GDM1 (cell line): ENCODE results near the gene SMNDC1.
"Not testable (repeated sequence)": the region's sequence is repeated elsewhere in the genome, so short reads cannot be mapped to it uniquely, and the experiment has no call there.

Experiments used
- DNase-seq: peaks from one replicate; lab custom pipeline; 2025; lab: John Stamatoyannopoulos, UW

SMNDC1 gene

DNA sequence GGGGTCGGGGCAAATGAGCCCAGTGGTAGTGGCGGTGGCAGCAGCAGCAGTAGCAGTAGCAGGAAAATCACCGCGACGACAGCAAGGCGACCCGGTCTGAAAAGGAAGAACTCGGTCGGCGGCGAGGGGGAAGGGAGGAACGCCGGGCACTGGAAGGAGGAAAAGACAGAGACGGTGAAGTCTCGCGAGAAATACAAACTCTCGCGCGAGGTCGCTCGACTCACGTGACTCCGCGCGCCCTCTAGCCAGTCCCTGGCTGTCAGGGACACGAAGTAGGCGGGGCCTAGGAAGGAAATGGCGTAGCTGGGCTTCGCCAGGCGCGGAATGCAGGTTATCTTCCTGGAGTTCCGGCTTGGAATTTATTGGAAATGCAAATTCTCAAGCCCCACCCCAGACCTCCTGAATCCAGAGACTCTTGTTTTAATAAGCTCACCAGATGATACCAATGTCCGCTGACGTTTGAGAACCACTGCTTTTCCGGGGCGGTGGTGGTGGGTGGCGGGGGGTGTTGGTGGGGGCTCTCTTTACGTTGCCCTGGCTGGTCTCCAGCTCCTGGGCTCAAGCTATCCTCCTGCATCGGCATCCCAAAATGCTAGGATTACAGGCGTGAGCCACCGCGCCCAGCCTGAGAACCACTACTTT is at the start of gene SMNDC1:
Gene SMNDC1 (minus strand): TSS at position 141 of the 642 bp plus-strand sequence. CDS start 1,333 bp downstream, outside the sequence.
- DNase-seq, result peak; percentile 95

DNA sequence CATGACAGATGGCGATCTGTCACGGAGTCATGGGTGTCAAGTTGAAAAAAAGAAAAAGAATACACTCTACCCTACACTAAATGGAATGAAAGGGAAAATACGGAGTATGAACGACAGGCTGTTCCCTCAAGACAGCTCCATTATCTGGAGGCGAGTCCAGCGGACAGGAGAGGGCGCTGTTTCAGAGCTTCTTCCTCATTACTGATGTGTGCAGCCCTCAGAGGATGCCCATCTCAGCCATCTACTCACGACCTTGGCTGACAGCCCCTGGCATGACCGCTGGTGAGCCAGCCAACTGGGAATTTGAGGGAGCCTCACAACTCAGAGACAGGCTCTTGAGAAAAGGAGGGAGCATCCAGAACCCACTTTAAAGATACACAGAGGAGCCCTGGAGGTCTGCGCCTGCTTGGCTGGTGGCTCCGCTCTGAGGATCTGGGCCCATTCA is 49.6 kb upstream of the SMNDC1 start:
- peak; percentile 68 for DNase-seq

DNA sequence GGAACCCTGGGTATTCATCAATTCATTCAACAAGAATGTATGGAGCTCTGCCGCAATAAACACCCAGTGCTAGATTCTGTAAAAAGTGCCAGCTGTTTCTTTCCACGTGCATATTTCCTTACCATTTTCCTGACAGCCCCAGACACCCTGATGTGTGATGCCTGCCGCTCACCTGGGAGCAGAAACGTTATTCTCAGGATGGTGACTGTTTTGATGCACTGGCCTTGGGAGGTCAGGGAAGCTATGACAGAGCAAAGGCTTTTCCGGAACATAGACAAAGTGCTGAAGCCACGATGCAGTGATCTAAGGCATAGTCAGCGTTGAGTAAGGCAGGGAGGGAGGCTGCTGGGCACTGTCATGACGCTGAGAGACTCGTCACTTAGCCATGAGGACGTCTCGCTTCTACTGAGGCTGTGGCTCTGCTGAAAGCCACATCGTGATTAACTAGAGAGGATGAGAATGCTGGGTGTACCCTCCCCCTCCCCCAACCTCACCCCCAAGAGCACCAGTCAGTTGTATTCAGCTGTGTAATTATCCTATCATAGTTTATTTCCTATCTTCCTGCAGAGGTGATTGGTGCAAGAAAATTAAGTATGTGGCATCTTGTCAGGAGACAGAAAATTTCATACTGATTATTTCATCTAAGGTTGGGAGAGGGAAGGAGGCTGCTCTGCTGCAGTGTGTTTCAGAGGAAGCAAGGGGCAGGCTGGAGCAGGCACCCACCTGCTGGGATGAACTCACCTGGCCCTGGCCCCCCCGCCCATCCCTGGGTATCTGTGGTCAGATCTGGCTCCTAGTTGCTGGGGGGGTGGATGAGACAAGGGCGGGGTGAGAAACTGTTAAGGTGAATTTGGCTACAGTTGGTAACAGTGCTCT is 48.8 kb upstream of the SMNDC1 start:
- DNase-seq, result no peak

DNA sequence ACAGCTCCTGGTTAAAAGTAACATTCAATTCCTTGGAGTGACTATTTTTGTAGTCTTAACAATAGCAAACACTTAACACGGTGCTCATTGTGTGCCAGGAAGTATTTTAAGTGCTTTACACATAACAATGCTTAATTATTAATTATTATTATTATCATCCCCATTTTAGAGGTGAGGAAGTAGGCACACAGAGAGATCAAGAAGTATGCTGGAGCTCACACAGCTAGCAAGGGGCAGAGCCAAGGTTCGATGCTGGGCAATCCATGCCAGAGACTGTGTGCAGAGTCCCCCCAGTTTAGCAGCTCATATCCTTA is 48.2 kb upstream of the SMNDC1 start:
- no peak for DNase-seq

DNA sequence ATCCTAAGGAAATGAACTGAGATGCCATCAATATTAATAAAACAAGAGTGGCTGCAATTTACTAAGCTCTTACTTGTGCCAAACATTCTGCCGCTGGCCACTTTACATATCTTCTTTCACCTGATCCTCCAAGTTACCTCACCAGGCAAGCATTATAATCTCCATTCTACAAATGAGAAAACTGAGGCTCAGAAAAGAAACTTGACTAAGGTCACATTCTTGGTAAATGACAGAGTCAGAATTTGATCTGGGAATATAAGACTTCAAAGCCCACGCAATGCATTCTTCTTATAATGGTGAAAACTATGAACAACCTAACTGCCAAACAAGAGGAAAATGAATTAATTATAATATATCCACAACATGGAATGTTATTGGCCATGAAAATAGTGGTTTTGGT is 46.1 kb upstream of the SMNDC1 start:
- no peak for DNase-seq

DNA sequence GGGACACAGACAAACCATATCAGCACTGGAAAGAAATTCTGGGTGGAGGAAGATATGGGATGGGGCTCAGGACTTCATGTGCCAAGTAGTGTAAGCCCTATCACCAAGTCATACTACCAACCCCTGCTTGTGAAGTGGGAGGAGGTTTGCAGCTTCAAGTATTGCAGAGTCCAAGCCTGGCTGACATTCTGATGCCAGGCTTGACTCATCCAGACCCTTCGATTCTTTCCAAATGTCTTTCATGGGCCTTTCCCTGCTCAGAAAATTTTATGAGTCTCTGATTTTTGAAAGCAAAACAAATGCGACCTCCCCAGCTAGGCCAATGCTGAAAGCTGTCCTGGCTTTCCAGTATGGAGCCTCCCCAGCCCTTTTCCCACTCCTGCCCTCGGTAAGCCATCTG is 45.1 kb upstream of the SMNDC1 start:
- DNase-seq, result no peak

DNA sequence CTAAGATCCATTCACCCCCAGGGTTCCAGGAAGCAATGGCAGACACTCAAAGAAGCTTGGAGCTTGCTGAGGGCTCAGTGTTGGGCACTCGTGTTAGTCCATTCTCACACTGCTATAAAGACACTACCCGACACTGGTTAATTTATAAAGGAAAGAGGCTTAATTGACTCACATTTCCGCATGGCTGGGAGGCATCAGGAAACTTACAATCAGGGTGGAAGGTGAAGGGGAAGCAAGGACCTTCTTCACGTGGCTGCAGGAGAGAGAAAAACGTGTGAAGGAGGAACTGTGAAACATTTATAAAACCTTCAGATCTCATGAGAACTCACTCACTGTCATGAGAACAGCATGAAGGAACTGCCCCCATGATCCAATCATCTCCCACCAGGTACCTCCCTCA is 44.7 kb upstream of the SMNDC1 start:
- DNase-seq, result no peak

DNA sequence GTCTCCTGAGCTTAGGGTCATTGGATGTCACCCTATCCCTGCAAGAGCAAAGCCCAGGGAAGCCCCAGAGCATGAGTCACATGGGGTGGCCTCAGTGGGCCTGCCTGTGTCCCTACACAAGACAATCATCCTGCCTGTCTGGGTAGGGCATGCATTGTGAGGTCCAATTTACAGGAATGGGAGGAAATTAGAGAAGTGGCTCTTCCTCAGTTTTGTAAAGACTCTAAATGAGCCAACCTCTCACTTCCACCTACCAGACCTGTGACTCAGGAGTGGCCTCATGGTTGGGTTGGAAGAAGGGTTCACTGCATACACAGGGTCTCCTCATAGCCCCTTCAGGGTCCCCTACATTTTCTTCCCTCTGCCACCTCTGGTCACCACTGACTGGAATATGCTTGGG is 43.6 kb upstream of the SMNDC1 start:
- DNase-seq, result no peak

DNA sequence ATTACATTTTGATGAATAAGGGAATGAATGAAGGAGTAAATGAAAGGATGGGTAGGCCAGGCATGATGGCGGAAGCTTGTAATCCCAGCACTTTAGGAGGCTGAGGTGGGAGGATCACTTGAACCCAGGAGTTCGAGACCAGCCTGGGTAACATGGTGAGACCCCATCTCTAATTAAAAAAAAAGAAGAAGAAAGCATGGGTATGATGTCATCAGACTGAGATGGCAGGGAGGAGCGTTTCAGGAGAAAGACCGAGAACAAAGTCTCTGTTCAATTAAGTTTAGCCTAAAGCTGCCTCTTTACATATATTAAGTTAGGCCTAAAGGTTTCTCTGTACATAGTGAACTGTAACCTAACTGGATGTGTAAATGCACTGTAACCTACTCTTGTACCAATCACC is 42.2 kb upstream of the SMNDC1 start:
- no peak for DNase-seq

DNA sequence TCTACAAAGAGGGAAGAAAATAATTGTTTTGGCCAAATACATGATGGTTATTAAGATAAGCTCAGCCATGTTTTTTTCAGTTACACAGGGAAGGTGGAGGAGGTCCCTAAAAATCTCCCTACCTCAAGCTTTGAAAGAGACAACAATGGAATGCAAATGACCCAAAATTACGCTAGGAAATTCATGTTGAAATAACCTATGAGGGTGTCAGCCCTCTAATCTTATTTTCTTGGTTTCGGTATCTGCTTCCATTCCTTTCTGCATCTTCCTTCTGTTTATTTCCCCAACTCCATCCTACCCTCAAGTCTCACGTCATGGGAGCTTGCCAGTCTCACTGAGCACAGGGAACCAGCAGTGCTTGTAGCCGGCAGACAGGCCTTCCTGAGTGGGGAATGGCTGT is 40.6 kb upstream of the SMNDC1 start:
- no peak for DNase-seq

DNA sequence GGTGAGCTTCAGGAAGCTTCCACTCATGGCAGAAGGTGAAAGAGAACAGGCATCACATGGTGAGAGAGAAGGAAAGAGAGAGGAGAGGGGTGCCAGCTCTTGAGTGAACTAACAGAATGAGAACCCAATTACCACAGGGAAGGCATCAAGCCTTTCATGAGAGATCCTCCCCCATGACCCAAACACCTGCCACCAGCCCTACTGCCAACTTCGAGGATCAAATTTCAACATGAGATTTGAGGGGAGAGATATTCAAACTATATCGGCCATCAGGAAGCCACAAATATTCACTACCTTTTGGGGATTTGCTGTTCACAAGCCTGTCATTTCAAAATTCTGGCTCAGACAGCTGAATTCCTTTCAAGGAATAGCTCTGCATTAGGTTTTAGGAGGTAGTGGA is 39.9 kb upstream of the SMNDC1 start:
- no peak for DNase-seq

DNA sequence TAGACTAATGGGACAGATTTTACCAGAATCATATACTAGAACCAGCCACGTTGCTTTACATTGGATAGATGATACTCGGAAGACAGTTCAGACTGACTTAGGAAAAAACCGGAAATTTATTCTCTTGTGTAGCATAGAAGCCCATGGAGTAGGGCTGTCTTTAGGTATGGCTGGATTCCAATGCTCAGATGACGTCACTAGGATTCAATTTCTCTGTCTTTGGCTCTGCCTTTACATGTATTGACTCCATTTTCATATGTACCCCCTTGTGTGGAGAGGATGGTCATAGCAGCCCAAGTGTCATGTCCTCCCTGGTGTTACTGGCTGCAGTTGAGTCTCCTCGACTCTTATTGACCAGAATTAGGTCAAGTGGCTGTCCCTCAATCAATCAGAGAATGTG is 39.2 kb upstream of the SMNDC1 start:
- no peak for DNase-seq

DNA sequence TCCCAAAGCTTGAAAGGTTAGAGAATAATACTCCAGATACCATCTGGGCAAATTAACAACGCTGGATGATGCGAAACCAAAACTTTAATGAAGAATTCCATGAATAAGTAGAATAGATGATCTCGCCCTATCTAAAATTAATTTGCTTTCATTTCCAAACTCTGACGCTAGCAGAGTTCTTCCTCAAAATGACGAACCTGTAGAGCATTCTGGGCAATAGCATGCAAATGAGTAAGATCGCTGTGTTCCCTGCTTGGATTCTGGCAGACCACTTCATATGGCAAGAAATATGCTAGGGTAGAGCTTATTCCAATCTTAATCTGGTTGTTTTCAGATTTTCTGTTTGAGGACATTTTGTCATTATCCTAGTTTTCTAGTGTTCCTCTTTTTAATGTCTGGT is 36.1 kb upstream of the SMNDC1 start:
- DNase-seq, result no peak

DNA sequence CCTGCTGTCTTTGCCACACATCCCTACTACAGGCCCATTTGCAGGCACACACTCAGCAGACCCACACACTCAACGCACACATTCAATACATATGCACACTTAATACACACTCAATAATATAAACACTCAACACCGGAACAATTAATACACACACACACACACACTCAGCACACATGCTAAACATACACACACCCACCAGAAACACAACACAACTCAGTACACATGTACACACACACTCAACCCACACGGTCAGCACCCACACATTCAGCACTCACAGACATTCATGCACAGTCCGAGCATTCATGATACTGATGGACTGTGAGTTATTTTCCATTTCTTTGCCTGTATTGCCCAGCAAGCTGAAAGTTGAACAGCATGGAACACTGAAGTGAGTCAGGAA is 35.4 kb upstream of the SMNDC1 start:
- DNase-seq, result no peak

DNA sequence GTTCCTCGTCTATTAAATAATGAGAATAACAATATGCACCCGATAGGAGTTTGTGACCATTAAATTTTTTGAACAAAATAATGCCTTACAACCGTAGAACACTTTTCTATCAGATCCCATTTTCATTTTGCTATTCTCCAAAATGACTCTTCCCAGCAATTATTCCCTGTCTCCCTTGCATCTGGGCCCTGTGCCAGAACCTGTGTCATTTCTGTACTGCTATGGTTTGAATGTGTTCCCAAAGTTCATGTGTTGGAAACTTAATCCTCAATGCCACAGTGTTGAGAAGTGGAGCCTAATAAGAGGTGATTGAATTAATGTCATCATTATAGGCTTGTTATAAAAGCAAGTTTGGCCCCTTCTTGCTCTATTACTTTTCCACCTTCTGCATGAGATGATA is 33.2 kb upstream of the SMNDC1 start:
- DNase-seq, result no peak

DNA sequence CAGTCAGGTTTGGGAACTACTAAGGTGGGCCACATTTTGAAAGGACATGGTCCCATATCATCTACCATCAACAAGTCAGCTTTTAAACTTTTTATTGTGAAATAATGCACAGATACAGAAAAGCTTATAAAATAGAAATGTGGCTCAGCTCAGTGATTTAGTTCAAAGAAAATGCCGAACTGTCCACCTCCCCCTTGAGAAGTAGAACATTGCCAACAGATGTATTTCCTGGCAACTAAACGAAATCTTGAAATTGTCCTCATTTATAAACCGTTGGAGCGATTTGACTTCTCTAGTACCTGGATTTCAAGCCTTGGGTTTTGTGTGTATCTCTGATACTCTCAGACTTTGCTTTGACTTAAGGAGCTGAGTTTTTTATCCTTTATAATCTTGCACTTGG is 32.7 kb upstream of the SMNDC1 start:
- DNase-seq, result no peak

DNA sequence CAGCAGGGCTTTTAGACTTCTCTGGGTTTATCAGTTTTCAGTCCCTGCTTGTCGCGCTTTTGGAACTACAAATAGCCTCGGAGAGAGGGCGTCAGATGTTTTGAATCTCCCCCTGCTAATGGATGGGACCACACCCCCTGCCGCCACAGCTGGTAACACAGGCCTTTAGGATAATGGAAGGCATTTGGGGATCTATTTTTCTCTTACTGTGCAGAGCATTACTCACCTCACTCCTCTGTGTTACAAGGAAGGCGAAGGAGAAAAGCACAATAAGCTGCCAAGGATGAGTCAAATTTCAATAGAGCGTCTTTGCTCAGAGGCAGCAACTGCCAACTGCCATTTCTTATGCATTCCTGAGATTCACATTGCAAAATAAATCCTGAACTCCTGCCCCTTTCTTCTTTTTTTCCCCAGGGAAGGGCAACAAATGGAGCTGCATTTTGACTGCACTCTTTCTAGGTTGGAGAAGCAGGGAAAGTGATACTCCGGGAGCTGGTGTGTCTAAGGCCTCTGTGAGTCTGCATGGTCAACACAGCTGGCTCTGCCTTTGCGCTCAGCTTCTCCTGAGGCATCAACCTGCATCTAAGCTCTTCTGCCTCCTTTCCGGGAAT is 31.5 kb upstream of the SMNDC1 start:
- no peak for DNase-seq

DNA sequence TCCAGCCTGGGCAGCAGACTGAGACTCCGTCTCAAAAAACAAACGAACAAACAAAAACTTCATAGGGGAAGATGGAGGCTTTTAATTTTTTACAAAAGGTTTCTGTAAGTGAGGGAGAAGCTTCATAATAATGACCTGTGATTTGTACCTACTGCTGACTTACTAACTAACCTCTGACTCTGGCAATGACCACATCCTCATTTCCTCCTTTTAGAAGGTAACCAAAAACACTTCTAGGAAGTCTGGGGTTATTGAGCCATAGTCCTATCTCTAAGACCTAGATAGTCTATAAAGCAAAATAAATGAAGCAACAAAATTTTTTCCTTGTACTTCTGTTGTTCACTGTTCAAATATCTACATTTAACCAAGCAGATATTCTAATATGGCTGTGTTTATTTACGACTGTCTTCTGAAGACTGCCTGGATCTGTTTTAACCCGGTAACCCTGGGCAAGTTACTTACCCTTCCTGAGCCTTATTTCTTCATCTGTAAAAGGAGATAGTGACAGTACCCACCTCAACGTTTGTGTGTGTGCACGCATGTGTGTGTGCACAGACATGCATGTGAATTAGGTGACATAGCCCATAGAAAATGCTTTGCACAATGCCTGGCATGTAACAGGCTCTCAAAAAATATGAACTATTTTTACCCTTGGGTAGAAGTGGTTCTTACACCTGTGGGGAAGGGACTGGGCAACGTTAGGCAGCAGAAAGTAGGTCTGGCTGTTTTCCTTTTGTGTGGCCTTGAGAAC is 30.8 kb upstream of the SMNDC1 start:
- DNase-seq, result no peak

DNA sequence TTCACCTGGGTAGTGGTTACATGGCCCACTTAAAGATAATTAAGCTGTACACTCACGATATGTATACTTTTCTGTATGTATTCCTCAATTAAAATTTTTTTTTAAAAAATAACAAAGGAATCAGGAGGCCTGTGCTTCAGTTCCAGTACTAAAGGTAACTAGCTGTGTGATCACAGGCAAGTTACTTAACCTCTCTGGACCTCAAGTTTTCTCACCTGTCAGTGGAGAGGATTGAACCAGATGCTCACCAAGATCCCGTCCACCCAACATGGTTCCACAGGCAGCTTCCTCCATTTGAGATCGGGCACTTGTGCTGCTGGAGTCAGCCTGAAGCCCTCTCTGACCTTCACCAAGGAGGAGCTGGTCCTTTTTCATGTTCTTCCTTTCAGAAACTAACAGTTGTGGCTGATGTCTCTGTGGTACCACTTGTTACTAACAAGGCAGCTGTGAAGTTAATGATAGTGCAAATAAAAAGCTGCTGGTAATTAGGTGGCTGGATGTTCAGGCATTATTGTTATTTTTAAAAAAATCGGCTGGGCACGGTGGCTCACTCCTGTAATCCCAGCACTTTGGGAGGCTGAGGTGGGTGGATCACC is 29.4 kb upstream of the SMNDC1 start:
- DNase-seq, result no peak

DNA sequence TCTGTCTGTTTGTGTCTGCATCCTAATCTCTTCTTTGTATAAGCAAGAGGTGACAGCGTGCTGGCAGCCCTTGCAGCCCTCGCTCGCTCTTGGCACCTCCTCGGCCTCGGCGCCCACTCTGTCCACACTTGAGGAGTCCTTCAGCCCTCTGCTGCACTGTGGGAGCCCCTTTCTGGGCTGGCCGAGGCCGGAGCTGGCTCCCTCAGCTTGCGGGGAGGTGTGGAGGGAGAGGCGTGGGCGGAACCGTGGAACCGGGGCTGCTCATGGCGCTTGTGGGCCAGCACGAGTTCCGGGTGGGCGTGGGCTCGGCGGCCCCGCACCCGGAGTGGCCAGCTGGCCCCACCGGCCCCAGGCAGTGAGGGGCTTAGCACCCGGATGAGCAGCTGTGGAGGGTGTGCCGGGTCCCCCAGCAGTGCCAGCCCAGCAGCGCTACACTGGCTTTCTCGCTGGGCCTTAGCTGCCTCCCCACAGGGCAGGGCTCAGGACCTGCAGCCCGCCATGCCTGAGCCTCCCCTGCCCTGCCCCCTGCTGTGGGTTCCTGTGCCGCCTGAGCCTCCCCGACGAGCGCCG is 26.6 kb upstream of the SMNDC1 start:
- DNase-seq, result not testable (repeated sequence)

DNA sequence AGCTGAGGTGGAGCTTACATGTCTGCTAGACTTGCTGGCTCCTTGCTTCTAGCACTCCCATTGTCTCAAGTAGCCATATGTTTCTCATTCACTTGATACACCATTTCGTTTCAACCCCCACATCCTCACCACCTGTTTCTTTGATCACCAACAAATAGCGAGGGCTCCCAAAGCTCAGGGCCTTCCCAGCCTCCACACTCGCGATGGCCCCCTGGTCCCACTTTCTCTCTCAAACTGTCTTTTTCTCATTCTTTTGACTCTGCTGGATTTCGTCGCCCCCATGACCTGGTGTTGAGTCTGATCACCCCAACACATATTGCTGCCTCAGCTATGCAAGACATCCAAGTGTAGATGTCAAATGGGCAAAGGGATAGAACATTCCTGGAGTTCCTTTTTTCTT is 26.0 kb upstream of the SMNDC1 start:
- DNase-seq, result no peak
